Stimulated activated CD4-positive, alpha-beta T cell treated with anti-CD3 and anti-CD28 coated beads, Interleukin-12 subunit alpha, Interleukin-12 subunit beta, amount 100 ng/mL, for 24 hours (primary cell): ENCODE data around the gene HIVEP3.
A peak's percentile ranks its signal among the peaks of the same experiment; 100 is the strongest.
"Not testable (repeated sequence)": the region's sequence is repeated elsewhere in the genome, so short reads cannot be mapped to it uniquely, and the experiment has no call there.

Source experiments
- DNase-seq, 2 experiments: peaks; one replicate each; pipeline ENCODE4 v3.0.0-alpha.2; 2020; ENCODE audit warnings: low read depth in 2 of 2

Gene HIVEP3

GRCh38 chr1:41921271-41921670, 2.5 kb upstream of the HIVEP3 start:
- not testable (repeated sequence) for DNase-seq

DNA sequence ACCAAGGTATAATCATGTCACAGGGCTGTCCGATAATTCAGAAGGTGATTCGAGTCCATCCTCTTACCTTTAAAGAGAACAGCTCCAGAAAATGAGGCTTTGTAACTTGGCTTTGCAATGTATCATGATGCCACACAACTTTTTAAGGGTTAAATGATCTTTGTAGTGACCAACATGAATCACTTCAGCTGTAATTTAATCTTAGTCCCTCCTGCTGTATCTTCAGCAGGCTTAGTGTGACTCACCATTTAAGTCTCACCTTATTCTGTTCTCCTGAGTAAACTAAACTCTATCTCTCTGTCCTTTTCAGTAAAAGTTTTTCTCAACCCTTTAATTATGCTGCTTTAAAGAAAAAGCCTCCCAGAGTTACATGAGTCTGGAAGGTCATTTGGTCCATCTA, 1.9 kb upstream of the HIVEP3 start:
- no peak for DNase-seq

- peak; percentile 57 to 74 for DNase-seq
Measured at GRCh38 chr1:41919764-41920397, 1.2 kb upstream of the HIVEP3 start.

DNA sequence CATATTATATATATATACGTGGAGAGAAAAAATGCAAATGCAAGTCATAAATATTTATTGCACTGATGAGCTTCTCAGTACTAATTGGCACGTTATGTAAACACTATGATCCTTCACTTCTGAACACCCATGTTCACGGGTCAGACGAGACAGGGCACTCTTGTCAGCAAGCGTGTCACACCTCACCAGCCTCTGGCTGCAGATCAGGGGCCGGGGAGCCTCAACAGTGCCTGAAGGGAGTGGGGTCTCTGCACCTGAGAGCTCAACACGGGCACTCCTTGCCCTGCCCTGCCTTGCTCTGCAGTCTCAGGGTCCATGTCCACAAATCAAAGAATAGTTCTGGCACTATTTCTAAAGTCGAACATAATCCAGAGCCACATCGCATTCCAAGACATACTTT, 409 bp upstream of the HIVEP3 start:
- no peak for DNase-seq

DNA sequence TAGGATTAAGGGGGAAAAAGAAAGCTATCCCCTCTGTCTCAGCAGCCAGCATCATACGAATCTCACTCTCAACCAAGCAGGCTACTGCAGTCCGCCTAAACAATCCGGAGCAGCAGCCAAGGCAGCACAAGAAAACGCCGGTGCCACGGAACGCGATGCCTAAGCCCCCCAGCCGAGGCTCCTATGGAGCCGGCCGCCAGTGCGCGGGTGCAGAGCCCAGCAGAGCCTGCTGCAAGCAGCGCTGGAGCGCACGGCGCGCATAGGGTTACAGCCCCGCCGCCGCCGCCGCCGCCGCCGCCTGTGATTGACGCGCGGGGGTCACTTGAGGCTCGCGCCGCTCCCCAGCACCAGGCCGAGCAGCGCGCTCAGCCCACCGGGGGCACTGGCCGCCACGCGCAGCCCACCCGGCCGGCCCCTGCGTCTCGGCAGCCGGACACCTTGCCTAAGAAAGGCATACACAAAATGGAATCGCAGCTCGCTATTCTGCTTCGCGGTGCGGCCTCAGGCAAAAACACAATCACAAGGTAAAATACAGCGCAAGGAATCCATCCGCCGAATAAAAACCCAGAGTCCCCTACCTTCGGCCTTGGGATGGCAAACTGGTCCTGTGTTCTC, 780 bp downstream of the HIVEP3 start:
- no peak for DNase-seq

GRCh38 chr1:41917076-41917475, 1.6 kb downstream of the HIVEP3 start:
- DNase-seq, result no peak

- DNase-seq, result no peak
Measured at GRCh38 chr1:41915786-41916571, 2.7 kb downstream of the HIVEP3 start.

- no peak for DNase-seq
Measured at GRCh38 chr1:41914516-41914915, 4.2 kb downstream of the HIVEP3 start.

DNA sequence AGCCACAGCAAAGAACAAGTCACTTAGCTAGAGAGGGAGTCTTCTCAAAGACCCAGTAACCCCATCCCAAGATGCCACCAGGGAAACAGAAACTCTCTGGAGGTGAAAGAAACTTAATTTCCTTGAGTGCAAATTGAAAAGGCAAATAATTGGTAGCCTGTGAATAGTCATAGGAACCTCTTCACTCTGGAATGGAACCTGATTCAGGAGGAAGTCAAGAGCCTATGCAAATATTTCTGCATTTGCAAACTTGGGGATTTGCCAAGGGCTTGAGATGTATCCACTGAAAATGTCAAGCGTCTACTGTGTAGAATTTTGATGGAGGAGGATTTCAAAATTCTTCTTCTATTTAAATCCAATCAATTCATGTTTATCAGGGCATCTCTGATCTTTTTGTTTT, 5.7 kb downstream of the HIVEP3 start:
- DNase-seq, result no peak

DNA sequence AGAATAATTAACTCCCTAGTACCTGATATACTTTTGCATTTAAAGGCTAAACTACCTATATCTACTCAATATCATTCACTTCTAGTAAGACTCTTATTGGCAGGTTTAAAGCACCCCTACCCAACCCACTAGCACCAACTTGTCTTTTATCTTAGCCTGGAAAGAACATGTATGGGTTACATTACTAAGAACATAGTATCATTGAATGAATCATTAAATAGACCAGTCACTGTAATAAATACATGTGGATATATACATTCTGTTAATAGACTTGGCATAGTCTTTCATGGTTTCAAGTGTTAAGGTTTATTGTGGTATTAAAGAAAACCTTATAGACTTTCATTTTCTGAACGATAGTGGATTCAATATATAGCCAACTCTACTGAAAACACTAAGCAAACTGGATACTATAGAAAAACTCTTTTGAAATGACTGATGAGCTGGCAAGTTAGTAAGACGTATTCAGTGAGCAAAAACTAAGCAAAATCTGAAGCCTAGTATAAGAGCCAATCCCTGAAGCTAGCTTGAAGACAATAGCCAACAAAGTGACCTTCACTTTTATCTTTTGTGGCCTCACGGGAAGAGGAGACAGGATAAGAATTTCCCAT, 10.3 kb downstream of the HIVEP3 start:
- DNase-seq, result no peak

DNA sequence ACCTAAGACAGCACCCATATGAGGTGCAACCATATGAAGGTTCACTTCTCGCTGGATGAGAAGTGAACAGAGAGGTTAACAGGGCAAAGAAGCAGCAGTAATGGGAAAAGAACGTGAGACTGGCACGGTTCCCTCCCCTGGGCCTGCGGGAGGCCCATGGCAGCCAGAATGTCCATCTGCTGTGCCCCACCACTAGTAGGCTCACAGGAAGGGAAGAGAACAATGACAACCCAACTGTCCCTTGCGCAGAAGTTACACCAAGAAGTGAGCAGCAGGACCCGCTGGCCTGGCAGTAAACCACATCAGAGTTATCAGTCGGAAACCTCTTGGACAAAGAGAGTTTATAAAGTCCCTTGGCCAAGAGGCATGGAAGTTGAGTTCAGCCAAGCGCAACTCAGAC, 11.3 kb downstream of the HIVEP3 start:
- no peak for DNase-seq

GRCh38 chr1:41906943-41907342, 11.8 kb downstream of the HIVEP3 start:
- DNase-seq, result no peak

- no peak for DNase-seq
Measured at GRCh38 chr1:41905093-41905675, 13.5 kb downstream of the HIVEP3 start.

GRCh38 chr1:41902664-41903063, 16.1 kb downstream of the HIVEP3 start:
- DNase-seq, result no peak

- DNase-seq, result no peak
Measured at GRCh38 chr1:41902159-41902577, 16.6 kb downstream of the HIVEP3 start.

DNA sequence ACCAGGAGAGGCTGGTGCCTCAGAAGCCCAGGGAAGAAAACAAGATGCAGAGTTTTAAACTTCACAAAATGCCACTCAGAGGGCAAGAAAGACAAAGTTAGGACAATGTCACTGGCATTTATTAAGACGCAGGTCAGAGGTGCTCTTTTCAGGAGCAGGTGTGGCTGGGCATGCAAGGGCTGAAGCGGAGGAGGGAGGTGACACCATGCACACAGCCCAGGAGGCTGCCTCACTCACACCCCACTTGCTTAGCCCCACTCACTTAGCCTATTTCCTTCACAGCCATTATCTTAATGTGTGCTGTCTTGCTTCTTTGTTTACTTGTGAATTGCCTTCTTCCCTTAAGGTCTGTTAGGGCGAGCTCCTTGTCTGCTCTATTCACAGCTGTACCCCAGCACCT, 17.2 kb downstream of the HIVEP3 start:
- no peak for DNase-seq

GRCh38 chr1:41900603-41901444, 17.9 kb downstream of the HIVEP3 start:
- no peak for DNase-seq

DNA sequence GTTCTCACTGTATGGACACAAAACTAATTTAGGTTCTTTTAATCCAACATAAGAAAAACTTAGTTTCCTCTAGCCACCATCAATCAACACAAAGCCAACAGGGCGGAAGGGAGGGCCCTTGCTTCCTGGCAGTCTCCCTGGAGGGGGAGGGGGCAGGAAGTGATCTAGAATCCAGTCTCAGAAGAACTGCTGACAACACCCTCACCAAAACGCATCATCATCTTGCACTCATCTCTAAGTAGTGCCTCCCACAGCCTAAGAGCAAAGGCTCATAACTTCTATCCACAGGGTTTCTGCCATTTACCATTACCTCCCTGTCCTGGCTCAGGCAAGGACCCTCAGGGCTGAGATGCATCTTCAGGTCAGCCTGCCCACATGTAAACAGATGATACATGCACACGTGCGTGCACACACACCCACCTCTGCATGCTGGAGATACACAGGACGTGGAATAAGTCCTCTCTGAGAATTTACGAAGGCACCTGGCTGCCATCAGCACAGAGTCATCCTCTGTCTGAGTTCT, 20.5 kb downstream of the HIVEP3 start:
- DNase-seq, result peak; percentile 41 to 52

GRCh38 chr1:41895552-41895951, 23.2 kb downstream of the HIVEP3 start:
- no peak for DNase-seq

- no peak for DNase-seq
Measured at GRCh38 chr1:41894808-41895483, 23.8 kb downstream of the HIVEP3 start.
